DND-41 (cell line): ENCODE results near the gene CREB3L2.
"Not testable (repeated sequence)": the region's sequence is repeated elsewhere in the genome, so short reads cannot be mapped to it uniquely, and the experiment has no call there.

Experiments used
- ATAC-seq: fragments of 200-7000 bp; cut with Tn5 transposase; 3 replicates; pipeline ENCODE4 v1.9.1; 2021; ENCODE audit warnings: low read depth; ENCODE audit not compliant: insufficient read depth
- DNase-seq: peaks from one replicate; pipeline ENCODE4 v3.0.0-alpha.2; 2020
- H2AFZ ChIP-seq: 2 replicates; pipeline ENCODE4 v1.6.0; 2012; ENCODE audit warnings: low read depth, low read length
- H3K27ac ChIP-seq: 2 replicates; pipeline ENCODE4 v1.5.1; 2012; ENCODE audit warnings: low read length, inconsistent platforms
- H3K27me3 ChIP-seq: fragments of 200-600 bp; sonication (generic); 2 replicates; pipeline ENCODE4 v1.6.0; 2012; ENCODE audit warnings: low read length, mild to moderate bottlenecking, inconsistent platforms; ENCODE audit not compliant: insufficient read depth, poor library complexity
- H3K36me3 ChIP-seq: 2 replicates; pipeline ENCODE4 v1.5.1; 2012; ENCODE audit warnings: low read length, inconsistent platforms; ENCODE audit not compliant: insufficient read depth
- H3K4me1 ChIP-seq: 2 replicates; pipeline ENCODE4 v1.5.1; 2012; ENCODE audit warnings: mild to moderate bottlenecking, low read length; ENCODE audit not compliant: insufficient read depth
- H3K4me2 ChIP-seq: 2 replicates; pipeline ENCODE4 v1.6.0; 2012; ENCODE audit warnings: mild to moderate bottlenecking, moderate library complexity, low read length, inconsistent platforms; ENCODE audit not compliant: insufficient read depth
- H3K4me3 ChIP-seq, 2 experiments: fragments of 200-600 bp in 1 of 2; shearing (Covaris generic) in 1 of 2; 2 replicates each; pipeline ENCODE4 v1.5.1; 2012 to 2016; ENCODE audit warnings: inconsistent platforms in 2 of 2, low read length in 2 of 2, mild to moderate bottlenecking in 2 of 2, low read depth in 1 of 2, moderate library complexity in 1 of 2
- H3K79me2 ChIP-seq: 2 replicates; pipeline ENCODE4 v1.6.0; 2012; ENCODE audit warnings: low read length, inconsistent platforms; ENCODE audit not compliant: insufficient read depth
- H3K9ac ChIP-seq: 2 replicates; pipeline ENCODE4 v1.6.0; 2012; ENCODE audit warnings: low read depth, mild to moderate bottlenecking, inconsistent platforms, low read length, moderate library complexity
- H3K9me3 ChIP-seq: 2 replicates; pipeline ENCODE4 v1.5.1; 2012; ENCODE audit warnings: low read length, moderate library complexity, mild to moderate bottlenecking, inconsistent platforms; ENCODE audit not compliant: insufficient read depth, severe bottlenecking
- H4K20me1 ChIP-seq: 2 replicates; pipeline ENCODE4 v1.6.0; 2012; ENCODE audit warnings: low read length; ENCODE audit not compliant: insufficient read depth
- CTCF ChIP-seq: IDR thresholded peaks from 2 replicates; pipeline ENCODE4 v1.5.1; 2012; ENCODE audit warnings: borderline replicate concordance, low read length, moderate library complexity, mild to moderate bottlenecking; ENCODE audit not compliant: poor library complexity, severe bottlenecking; ENCODE audit errors: extremely low read depth
- EZH2 ChIP-seq: IDR thresholded peaks from 3 replicates; pipeline ENCODE4 v1.6.1; 2012; ENCODE audit warnings: borderline replicate concordance, low read depth, mild to moderate bottlenecking, moderate library complexity, low read length, inconsistent platforms; ENCODE audit not compliant: severe bottlenecking

CREB3L2 gene

GRCh38 chr7:138021889-138022288, 20.0 kb upstream of the CREB3L2 start:
- H3K4me1 ChIP-seq: no peaks in the 10 kb centered on the region
- H3K4me3 ChIP-seq: no peak overlapping the region
- H3K27ac ChIP-seq: no peak overlapping the region
- no peak overlapping the region for H3K4me2 ChIP-seq
- H3K79me2 ChIP-seq: no peaks in the 10 kb centered on the region
- no peaks in the 10 kb centered on the region for H3K36me3 ChIP-seq
- no peak overlapping the region for H3K9ac ChIP-seq
- no peak for ATAC-seq
- peaks cover 4% of the 10 kb centered on the region for H3K27me3 ChIP-seq
- TF ChIP-seq CTCF (no peak), EZH2 (no peak)
- peaks cover 6% of the 10 kb centered on the region for H3K9me3 ChIP-seq
- no peak overlapping the region for H2AFZ ChIP-seq
- H4K20me1 ChIP-seq: no peaks in the 10 kb centered on the region
- no peak for DNase-seq

GRCh38 chr7:138017992-138018391, 16.1 kb upstream of the CREB3L2 start:
- Histone ChIP-seq H3K4me2 (no peak overlapping the region), H3K36me3 (no peaks in the 10 kb centered on the region), H3K79me2 (no peaks in the 10 kb centered on the region), H3K27ac (no peak overlapping the region), H3K9me3 (no peaks in the 10 kb centered on the region), H2AFZ (no peak overlapping the region), H3K4me3 (no peak overlapping the region), H4K20me1 (no peaks in the 10 kb centered on the region), H3K27me3 (peaks cover 13% of the 10 kb centered on the region), H3K9ac (no peak overlapping the region), H3K4me1 (no peaks in the 10 kb centered on the region)
- TF ChIP-seq CTCF: no peak
- TF ChIP-seq EZH2: no peak
- no peak for ATAC-seq
- DNase-seq: no peak

DNA sequence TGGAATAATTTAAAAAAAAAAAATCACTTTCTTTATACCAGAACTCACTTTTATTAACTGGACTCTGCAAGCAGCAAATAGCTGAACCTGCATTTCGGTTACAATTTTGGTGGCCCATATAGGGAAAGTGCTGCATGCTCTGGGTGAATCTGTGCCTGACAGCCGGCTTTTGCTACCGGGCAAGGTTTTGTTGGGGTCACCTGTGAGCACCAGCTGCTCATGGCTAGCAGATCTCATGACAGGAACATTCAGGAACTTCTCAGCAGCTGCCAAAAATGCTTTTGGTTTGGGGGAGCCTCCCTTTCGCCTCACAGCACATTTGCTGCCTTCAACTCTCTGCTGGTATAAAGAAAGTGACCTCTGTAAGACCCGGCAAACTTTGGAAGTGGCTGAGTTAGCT, 13.2 kb upstream of the CREB3L2 start:
- Histone ChIP-seq H3K27me3 (peaks cover 19% of the 10 kb centered on the region), H3K9ac (no peak overlapping the region), H3K79me2 (no peaks in the 10 kb centered on the region), H3K36me3 (no peaks in the 10 kb centered on the region), H3K9me3 (no peaks in the 10 kb centered on the region), H3K27ac (no peak overlapping the region), H3K4me3 (no peak overlapping the region), H3K4me2 (no peak overlapping the region), H4K20me1 (no peaks in the 10 kb centered on the region), H2AFZ (no peak overlapping the region), H3K4me1 (no peaks in the 10 kb centered on the region)
- ATAC-seq (no peak), DNase-seq (no peak)
- TF ChIP-seq EZH2: no peak
- TF ChIP-seq CTCF: no peak

GRCh38 chr7:138014686-138015085, 12.8 kb upstream of the CREB3L2 start:
- DNase-seq (no peak), ATAC-seq (no peak)
- Histone ChIP-seq H2AFZ (no peak overlapping the region), H3K9ac (no peak overlapping the region), H3K4me2 (no peak overlapping the region), H3K9me3 (no peaks in the 10 kb centered on the region), H4K20me1 (no peaks in the 10 kb centered on the region), H3K27ac (no peak overlapping the region), H3K4me1 (no peaks in the 10 kb centered on the region), H3K36me3 (no peaks in the 10 kb centered on the region), H3K4me3 (no peak overlapping the region), H3K27me3 (peaks cover 19% of the 10 kb centered on the region), H3K79me2 (no peaks in the 10 kb centered on the region)
- TF ChIP-seq EZH2: no peak
- TF ChIP-seq CTCF: no peak

DNA sequence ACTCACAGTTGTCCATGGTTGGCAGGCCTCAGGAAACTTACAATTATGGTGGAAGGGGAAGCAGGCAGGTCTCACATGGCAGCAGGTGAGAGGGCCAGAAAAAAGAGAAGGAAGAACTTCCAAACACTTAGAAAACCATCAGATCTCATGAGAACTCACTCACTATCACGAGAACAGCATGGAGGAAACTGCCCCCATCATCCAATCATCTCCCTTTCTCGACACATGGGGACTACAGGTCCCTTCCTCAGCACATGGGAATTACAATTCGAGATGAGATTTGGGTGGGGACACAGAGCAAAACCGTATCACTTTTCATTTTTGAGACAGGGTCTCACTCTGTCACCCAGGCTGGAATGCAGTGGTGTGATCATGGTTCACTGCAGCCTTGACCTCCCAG, 12.3 kb upstream of the CREB3L2 start:
- not testable (repeated sequence) for H3K4me1 ChIP-seq

More for the DNA sequence above, 12.3 kb upstream of the CREB3L2 start:
- peaks cover 19% of the 10 kb centered on the region for H3K27me3 ChIP-seq
- H3K79me2 ChIP-seq, H3K4me3 ChIP-seq, H3K36me3 ChIP-seq, DNase-seq, H3K4me2 ChIP-seq, H3K9ac ChIP-seq, H3K9me3 ChIP-seq, ATAC-seq, H2AFZ ChIP-seq, H3K27ac ChIP-seq, H4K20me1 ChIP-seq: not testable (repeated sequence)
